Measurements from ENCODE around the gene GNL1. TPM values are rescaled to one million over a fixed set of nuclear protein-coding genes. Genes with fewer than 3 reads are reported as not detected.

The GNL1 gene
- 27.1 to 31.7 TPM (median 28.9 TPM) in 5 replicates for total RNA-seq (2022; extraction: Qiagen RNA extraction)

DNA sequence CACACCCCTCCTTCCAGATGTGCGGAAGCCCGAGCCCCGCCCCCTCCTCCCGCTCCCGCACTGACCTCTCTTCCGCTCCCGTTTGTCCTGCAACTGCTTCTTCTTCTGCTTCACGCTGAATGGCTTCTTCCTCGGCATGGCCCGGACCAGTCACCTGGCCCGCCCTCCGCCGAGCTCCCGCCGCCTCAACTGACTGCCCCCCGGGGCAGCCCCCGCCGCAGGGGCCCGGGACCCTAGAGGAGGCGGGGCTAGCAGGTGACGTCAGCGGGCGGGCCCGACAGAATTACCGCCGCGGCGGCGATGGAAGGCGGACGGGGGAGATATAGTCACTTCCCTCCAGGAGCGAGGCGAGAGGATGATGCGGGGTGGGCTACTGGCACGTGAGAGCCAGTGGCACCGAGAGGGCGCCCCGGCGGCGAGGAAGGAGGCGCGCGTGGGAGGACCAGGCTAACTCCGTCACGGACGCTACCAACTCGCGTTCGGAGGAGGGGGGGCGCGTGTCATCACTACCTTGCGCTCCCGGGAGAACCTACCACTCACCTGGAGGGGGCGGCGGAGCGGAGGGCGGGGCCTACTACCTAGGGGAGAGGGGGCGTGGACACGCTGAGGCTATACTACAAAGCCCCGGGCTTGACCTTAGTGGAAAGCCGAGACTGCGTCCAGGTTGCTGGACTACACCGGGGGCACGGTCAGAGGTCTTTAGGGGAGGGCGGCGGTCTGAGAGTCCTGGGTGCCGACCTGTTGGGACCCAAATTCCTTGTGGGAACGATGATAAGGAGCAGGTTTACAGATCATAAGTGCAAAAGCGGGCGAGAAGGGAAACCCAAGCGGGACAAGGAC lies at the start of gene GNL1:
Gene GNL1, minus strand, starts transcription at position 424 of the 840 bp plus-strand sequence. Its CDS starts 286 bp downstream, at position 138.

DNA sequence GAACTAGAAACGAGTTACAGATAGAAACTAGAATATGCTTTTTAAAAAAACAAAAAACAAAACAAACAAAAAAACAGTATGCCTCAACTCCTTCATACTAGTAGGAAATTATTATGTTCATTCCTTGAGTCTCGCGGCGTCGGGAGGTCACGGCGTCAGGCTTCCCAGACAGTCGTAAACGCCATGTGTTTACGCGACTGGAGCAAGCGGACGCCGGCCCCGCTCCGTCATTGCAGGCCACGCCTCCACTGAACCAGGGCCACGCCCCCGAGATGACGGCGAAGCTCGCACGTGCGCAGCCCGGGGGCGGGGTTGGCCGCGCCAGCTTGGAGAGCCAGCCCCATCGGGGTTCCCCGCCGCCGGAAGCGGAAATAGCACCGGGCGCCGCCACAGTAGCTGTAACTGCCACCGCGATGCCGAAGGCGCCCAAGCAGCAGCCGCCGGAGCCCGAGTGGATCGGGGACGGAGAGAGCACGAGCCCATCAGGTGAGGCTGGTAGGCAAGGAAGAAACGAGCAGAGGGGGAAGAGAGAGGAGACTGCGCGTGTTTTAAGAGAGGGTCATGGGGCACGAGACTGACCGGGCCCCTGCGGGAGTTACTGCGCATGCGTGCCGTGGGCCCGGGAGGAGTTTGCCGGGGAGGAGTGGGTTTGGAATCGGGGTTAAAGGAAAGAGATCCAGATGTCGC lies 14.9 kb upstream of the GNL1 start, which contains the start of gene ABCF1:
Gene ABCF1, plus strand, starts transcription at position 368 of the 687 bp plus-strand sequence. Its CDS starts 46 bp downstream, at position 414.

GRCh38 chr6:30556906-30557682 lies 805 bp upstream of the GNL1 start, which contains the start of gene PRR3:
PRR3 (plus strand) TSS chr6:30557295; CDS start chr6:30557345, 50 bp downstream.

Other genes starting within 250 kb of the GNL1 start
- 6.1 to 7.7 TPM (median 6.9 TPM) in 5 replicates for gene TRIM39, start 229.6 kb downstream of the GNL1 start, total RNA-seq (2022; extraction: Qiagen RNA extraction)
- gene RPP21, start 211.3 kb downstream of the GNL1 start, total RNA-seq (2022; extraction: Qiagen RNA extraction), result 58.2 to 72.2 TPM (median 64.0 TPM) in 5 replicates
- 56.3 to 63.3 TPM (median 57.9 TPM) in 5 replicates for gene HLA-E, start 67.0 kb downstream of the GNL1 start, total RNA-seq (2022; extraction: Qiagen RNA extraction)
- 13.3 to 18.8 TPM (median 18.4 TPM) in 5 replicates for gene PRR3, start 806 bp upstream of the GNL1 start, total RNA-seq (2022; extraction: Qiagen RNA extraction)
- 51.7 to 57.5 TPM (median 54.5 TPM) in 5 replicates for gene ABCF1, start 15.0 kb upstream of the GNL1 start, total RNA-seq (2022; extraction: Qiagen RNA extraction)
- gene PPP1R10, start 60.8 kb upstream of the GNL1 start, total RNA-seq (2022; extraction: Qiagen RNA extraction), result 26.5 to 49.0 TPM (median 36.6 TPM) in 5 replicates
- gene MRPS18B, start 61.4 kb upstream of the GNL1 start, total RNA-seq (2022; extraction: Qiagen RNA extraction), result 66.3 to 102 TPM (median 69.2 TPM) in 5 replicates
- 4.5 to 6.6 TPM (median 6.2 TPM) in 5 replicates for gene ATAT1, start 70.4 kb upstream of the GNL1 start, total RNA-seq (2022; extraction: Qiagen RNA extraction)
- 9.2 to 13.8 TPM (median 13.5 TPM) in 5 replicates for gene C6orf136, start 90.6 kb upstream of the GNL1 start, total RNA-seq (2022; extraction: Qiagen RNA extraction)
- gene DHX16, start 116.5 kb upstream of the GNL1 start, total RNA-seq (2022; extraction: Qiagen RNA extraction), result 24.2 to 31.4 TPM (median 29.6 TPM) in 5 replicates
- gene PPP1R18, start 130.2 kb upstream of the GNL1 start, total RNA-seq (2022; extraction: Qiagen RNA extraction), result 37.7 to 47.4 TPM (median 43.5 TPM) in 5 replicates
- gene NRM, start 134.5 kb upstream of the GNL1 start, total RNA-seq (2022; extraction: Qiagen RNA extraction), result 20.2 to 28.4 TPM (median 27.5 TPM) in 5 replicates
- gene MDC1, start 160.8 kb upstream of the GNL1 start, total RNA-seq (2022; extraction: Qiagen RNA extraction), result 12.9 to 19.2 TPM (median 17.7 TPM) in 5 replicates
- gene TUBB, start 163.9 kb upstream of the GNL1 start, total RNA-seq (2022; extraction: Qiagen RNA extraction), result 781 to 989 TPM (median 940 TPM) in 5 replicates
- 74.1 to 99.1 TPM (median 94.5 TPM) in 5 replicates for gene FLOT1, start 186.2 kb upstream of the GNL1 start, total RNA-seq (2022; extraction: Qiagen RNA extraction)
- 39.2 to 58.3 TPM (median 55.1 TPM) in 5 replicates for gene IER3, start 188.1 kb upstream of the GNL1 start, total RNA-seq (2022; extraction: Qiagen RNA extraction)